Tibial artery (tissue), 4 donors: ENCODE results near the gene TSPAN15.
A peak's percentile ranks its signal among the peaks of the same experiment; 100 is the strongest.

Source experiments
- DNase-seq, 2 donors: peaks; one replicate each; pipeline ENCODE4 v3.0.0-alpha.2; 2019
- H3K27ac ChIP-seq, 2 donors: fragments of 200-600 bp; sonication (generic) in 1 of 2; 1 replicate in 1 of 2; 2 replicates in 1 of 2; pipeline ENCODE4 v1.5.1; 2018 to 2019; ENCODE audit warnings: mild to moderate bottlenecking in 1 of 2
- H3K27me3 ChIP-seq, 2 donors: fragments of 200-600 bp; sonication (generic) in 1 of 2; one replicate each; pipeline versions ENCODE4 v1.5.1 to v1.6.0; 2016 to 2019
- H3K36me3 ChIP-seq, 3 donors: fragments of 200-600 bp; sonication (generic) in 2 of 3; one replicate each; pipeline ENCODE4 v1.5.1; 2016 to 2019; ENCODE audit warnings: mild to moderate bottlenecking in 2 of 3
- H3K4me1 ChIP-seq, 4 donors: fragments of 200-600 bp; sonication (generic) in 2 of 4; 1 replicate in 3 of 4; 2 replicates in 1 of 4; pipeline ENCODE4 v1.5.1; 2016 to 2019
- H3K4me3 ChIP-seq, 2 donors: fragments of 200-600 bp; sonication (generic) in 1 of 2; 1 replicate in 1 of 2; 2 replicates in 1 of 2; pipeline ENCODE4 v1.5.1; 2018 to 2019; ENCODE audit warnings: mild to moderate bottlenecking in 2 of 2
- H3K9me3 ChIP-seq, 3 donors: fragments of 200-600 bp; sonication (generic) in 1 of 3; one replicate each; pipeline ENCODE4 v1.5.1; 2016 to 2019
- intact Hi-C: fragments of 100-400 bp; cut with DNase I; formaldehyde crosslinking; loops from one replicate; pipeline ENCODE4 v1.15.0; 2023; ENCODE audit warnings: low total_unique reads
- TF ChIP-seq, protein P1 (sequence below), 2 experiments: fragments of 200-600 bp in 1 of 2; fragments of 450-650 bp in 1 of 2; IDR thresholded peaks; one replicate each; pipeline ENCODE4 v1.5.1; 2017 to 2019; ENCODE audit warnings: antibody characterized with exemption in 2 of 2, mild to moderate bottlenecking in 1 of 2, moderate library complexity in 1 of 2

TSPAN15 gene

DNA sequence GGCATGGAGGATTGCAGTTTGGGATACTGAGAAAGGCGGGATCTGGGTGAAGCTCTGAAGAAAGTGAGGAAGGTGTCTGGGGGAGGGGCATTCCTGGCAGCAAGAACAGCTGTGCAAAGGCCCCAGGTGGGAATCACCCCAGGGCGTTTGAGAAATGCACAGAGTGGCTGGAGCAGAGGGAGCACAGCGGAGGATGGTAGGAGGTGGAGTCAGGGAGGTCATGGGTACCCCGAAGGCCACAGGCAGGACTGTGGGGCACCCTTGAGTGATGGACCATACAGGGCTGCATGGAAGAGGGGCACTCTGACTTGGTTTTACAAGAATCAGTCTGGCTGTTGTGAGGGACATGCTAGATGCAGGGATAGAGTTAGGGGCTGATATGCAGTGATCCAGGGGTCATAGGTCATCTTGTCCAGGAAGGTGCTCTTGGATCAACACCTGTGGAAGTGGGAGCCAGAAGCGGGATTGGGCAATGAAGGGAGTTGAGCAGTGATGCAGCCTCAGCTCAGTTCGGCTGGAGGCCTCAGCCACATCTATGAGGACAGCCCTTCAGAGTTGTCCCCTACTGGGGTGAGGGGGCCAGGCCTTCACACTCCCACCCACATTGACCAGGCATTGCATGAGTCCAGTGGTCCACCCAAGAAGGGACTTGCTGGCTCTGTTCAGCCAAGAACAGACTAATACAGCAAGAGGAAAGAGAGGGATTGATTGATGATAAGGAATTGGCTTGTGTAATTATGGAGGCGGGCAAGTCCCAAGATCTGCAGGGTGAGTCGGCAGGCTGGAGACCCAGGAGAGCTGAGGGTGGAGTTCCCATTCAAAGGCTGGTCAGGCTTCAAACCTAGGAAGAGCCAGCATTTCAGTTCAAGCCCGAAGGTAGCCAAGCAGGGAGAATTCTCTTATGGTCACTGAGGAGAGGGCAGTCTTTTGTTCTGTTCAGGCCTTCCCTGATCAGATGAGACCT is 48.7 kb downstream of the TSPAN15 start:
- no peak for DNase-seq
- Histone ChIP-seq H3K36me3 (peaks cover 0 to 5% (median 0%) of the 10 kb centered on the region in 3 donors), H3K27ac (peak overlapping the region; percentile 16 to 57), H3K4me1 (peaks cover 0 to 41% (median 33%) of the 10 kb centered on the region in 4 donors), H3K9me3 (no peaks in the 10 kb centered on the region), H3K4me3 (no peak overlapping the region), H3K27me3 (no peaks in the 10 kb centered on the region)
- TF ChIP-seq, protein P1, sequence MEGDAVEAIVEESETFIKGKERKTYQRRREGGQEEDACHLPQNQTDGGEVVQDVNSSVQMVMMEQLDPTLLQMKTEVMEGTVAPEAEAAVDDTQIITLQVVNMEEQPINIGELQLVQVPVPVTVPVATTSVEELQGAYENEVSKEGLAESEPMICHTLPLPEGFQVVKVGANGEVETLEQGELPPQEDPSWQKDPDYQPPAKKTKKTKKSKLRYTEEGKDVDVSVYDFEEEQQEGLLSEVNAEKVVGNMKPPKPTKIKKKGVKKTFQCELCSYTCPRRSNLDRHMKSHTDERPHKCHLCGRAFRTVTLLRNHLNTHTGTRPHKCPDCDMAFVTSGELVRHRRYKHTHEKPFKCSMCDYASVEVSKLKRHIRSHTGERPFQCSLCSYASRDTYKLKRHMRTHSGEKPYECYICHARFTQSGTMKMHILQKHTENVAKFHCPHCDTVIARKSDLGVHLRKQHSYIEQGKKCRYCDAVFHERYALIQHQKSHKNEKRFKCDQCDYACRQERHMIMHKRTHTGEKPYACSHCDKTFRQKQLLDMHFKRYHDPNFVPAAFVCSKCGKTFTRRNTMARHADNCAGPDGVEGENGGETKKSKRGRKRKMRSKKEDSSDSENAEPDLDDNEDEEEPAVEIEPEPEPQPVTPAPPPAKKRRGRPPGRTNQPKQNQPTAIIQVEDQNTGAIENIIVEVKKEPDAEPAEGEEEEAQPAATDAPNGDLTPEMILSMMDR (IDR thresholded peaks at IDR 0.05): no peak
- intact Hi-C loops: loop anchor here (5.0 kb wide), 1 partner anchor 48 kb away; the partner anchor contains the start of gene TSPAN15

DNA sequence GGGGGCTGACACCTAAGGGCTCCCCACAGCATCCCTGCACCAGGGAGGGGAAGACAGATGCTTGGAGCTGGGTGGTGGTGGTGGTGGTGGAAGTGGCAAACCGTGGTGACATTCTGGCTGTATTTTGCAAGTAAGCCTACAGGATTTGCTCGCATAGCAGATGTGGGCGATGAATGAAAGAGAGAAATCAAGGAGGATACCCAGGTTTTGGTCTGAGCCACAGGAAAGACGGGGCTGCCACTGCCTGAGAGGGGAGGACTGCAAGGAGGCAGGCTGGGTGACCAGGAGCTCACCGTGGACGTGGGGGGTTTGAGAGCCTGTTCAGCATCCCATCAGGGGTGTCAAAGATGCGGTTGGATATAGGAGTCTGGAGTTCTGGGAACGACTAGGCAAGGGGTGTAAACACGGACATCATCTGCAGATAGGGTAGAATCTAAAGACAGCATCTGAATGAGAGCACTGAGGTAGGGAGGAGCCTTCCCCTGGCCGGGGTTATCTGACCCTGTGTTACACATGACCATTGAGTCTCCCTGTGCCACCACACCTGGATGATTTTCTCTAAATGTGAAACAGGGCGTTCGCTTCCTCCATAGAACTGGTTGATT is 49.7 kb downstream of the TSPAN15 start:
- Histone ChIP-seq H3K4me1 (peaks cover 0 to 41% (median 32%) of the 10 kb centered on the region in 4 donors), H3K4me3 (no peak overlapping the region), H3K36me3 (peaks cover 0 to 5% (median 0%) of the 10 kb centered on the region in 3 donors), H3K27me3 (no peaks in the 10 kb centered on the region), H3K27ac (no peak overlapping the region), H3K9me3 (no peaks in the 10 kb centered on the region)
- DNase-seq: no peak
- intact Hi-C loops: no loop called here
- TF ChIP-seq, protein P1 (IDR thresholded peaks at IDR 0.05): no peak

DNA sequence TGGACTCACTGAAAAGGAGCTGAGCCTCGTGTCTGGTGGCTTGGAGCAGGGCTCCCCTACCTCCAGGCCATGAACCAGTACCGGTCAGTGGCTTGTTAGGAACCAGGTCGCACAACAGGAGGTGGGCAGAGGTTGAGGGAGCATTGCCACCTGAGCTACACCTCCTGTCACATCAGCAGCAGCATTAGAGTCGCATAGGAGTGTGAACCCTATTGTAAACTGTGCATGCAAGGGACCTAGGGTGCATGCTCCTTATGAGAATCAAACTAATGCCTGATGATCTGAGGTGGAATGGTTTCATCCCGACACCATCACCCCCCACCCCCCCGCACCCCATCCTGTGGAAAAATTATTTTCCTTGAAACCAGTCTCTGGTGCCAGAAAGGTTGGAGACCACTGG is 50.4 kb downstream of the TSPAN15 start:
- TF ChIP-seq, protein P1 (IDR thresholded peaks at IDR 0.05): no peak
- H3K4me3 ChIP-seq: no peak overlapping the region
- H3K27me3 ChIP-seq: no peaks in the 10 kb centered on the region
- no peak overlapping the region for H3K27ac ChIP-seq
- peaks cover 0 to 5% (median 0%) of the 10 kb centered on the region in 3 donors for H3K36me3 ChIP-seq
- no peak for DNase-seq
- intact Hi-C loops: no loop called here
- H3K4me1 ChIP-seq: peaks cover 0 to 36% (median 26%) of the 10 kb centered on the region in 4 donors
- no peaks in the 10 kb centered on the region for H3K9me3 ChIP-seq

- H3K27me3 ChIP-seq: no peaks in the 10 kb centered on the region
- no peak overlapping the region for H3K27ac ChIP-seq
- no peak overlapping the region for H3K4me3 ChIP-seq
- H3K9me3 ChIP-seq: no peaks in the 10 kb centered on the region
- peaks cover 0 to 5% (median 0%) of the 10 kb centered on the region in 3 donors for H3K36me3 ChIP-seq
- intact Hi-C loops: no loop called here
- peaks cover 0 to 29% (median 23%) of the 10 kb centered on the region in 4 donors for H3K4me1 ChIP-seq
- TF ChIP-seq, protein P1 (IDR thresholded peaks at IDR 0.05): no peak
- no peak for DNase-seq
These were observed 51.3 kb downstream of the TSPAN15 start for GRCh38 chr10:69502589-69502988.

GRCh38 chr10:69503001-69503895 is 52.0 kb downstream of the TSPAN15 start:
- H3K27ac ChIP-seq: no peak overlapping the region
- H3K4me3 ChIP-seq: no peak overlapping the region
- peaks cover 0 to 28% (median 23%) of the 10 kb centered on the region in 4 donors for H3K4me1 ChIP-seq
- H3K27me3 ChIP-seq: no peaks in the 10 kb centered on the region
- H3K9me3 ChIP-seq: no peaks in the 10 kb centered on the region
- H3K36me3 ChIP-seq: peaks cover 0 to 5% (median 0%) of the 10 kb centered on the region in 3 donors
- intact Hi-C loops: no loop called here
- TF ChIP-seq, protein P1 (IDR thresholded peaks at IDR 0.05): no peak
- no peak for DNase-seq
